Embryonic facial prominence (tissue), 1 donor: Measurements from ENCODE around the gene VAPA.

Source experiments
- DNase-seq: peaks from one replicate; pipeline ENCODE4 v3.0.0-alpha.2; 2016; ENCODE audit errors: extremely low spot score

The VAPA gene

GRCh38 chr18:9941103-9941502, 27.3 kb downstream of the VAPA start:
- DNase-seq = no peak

GRCh38 chr18:9941660-9942059, 27.8 kb downstream of the VAPA start:
- no peak for DNase-seq

- DNase-seq = no peak
These were observed 29.5 kb downstream of the VAPA start for GRCh38 chr18:9943311-9943710.

- DNase-seq = no peak
These were observed 31.0 kb downstream of the VAPA start for GRCh38 chr18:9944805-9945204.

- no peak for DNase-seq
These were observed 33.0 kb downstream of the VAPA start for GRCh38 chr18:9946831-9947230.

GRCh38 chr18:9947248-9947647, 33.4 kb downstream of the VAPA start:
- DNase-seq = no peak

GRCh38 chr18:9949315-9949714, 35.5 kb downstream of the VAPA start:
- DNase-seq = no peak

- no peak for DNase-seq
These were observed 36.0 kb downstream of the VAPA start for GRCh38 chr18:9949861-9950260.

GRCh38 chr18:9950289-9951016, 36.6 kb downstream of the VAPA start:
- no peak for DNase-seq

GRCh38 chr18:9951022-9951859, 37.4 kb downstream of the VAPA start:
- DNase-seq = no peak

- no peak for DNase-seq
These were observed 39.0 kb downstream of the VAPA start for GRCh38 chr18:9952633-9953416.

- no peak for DNase-seq
These were observed 45.1 kb downstream of the VAPA start for GRCh38 chr18:9958861-9959399.

- no peak for DNase-seq
These were observed 45.7 kb downstream of the VAPA start for GRCh38 chr18:9959564-9959963.

- no peak for DNase-seq
These were observed 46.6 kb downstream of the VAPA start for GRCh38 chr18:9960258-9960904.

GRCh38 chr18:9961041-9961440, 47.2 kb downstream of the VAPA start:
- DNase-seq = no peak

- DNase-seq = no peak
These were observed 52.2 kb downstream of the VAPA start for GRCh38 chr18:9965711-9966624.

- no peak for DNase-seq
These were observed 54.4 kb downstream of the VAPA start for GRCh38 chr18:9968081-9968848.

- DNase-seq = no peak
These were observed 55.4 kb downstream of the VAPA start for GRCh38 chr18:9969247-9969646.

GRCh38 chr18:9971313-9971920, 57.6 kb downstream of the VAPA start:
- peak; percentile 65 for DNase-seq
